A549 (cell line): Measurements from ENCODE around the gene CYP3A4.

Experiments used
- CTCF ChIP-seq: fragments of >200 bp; sonication (Bioruptor Twin); formaldehyde crosslinking; IDR thresholded peaks from 3 replicates; pipeline ENCODE4 v1.5.1; 2016
- JUNB ChIP-seq: fragments of >200 bp; sonication (Bioruptor Twin); formaldehyde crosslinking; IDR thresholded peaks from 2 replicates; pipeline ENCODE4 v1.6.1; 2016
- POLR2A ChIP-seq: IDR thresholded peaks from 2 replicates; pipeline ENCODE4 v1.6.1; 2012; ENCODE audit warnings: mild to moderate bottlenecking, low read length
- REST ChIP-seq: fragments of 200-600 bp; sonication (generic); IDR thresholded peaks from 2 replicates; pipeline ENCODE4 v1.6.1; 2016; ENCODE audit warnings: antibody characterized with exemption, mild to moderate bottlenecking, moderate library complexity
- TP53 ChIP-seq: fragments of 250-450 bp; sonication (Bioruptor Pico); IDR thresholded peaks from 2 replicates; pipeline ENCODE4 v1.5.0; 2021; ENCODE audit warnings: mild to moderate bottlenecking, moderate library complexity
- ZNF302 ChIP-seq: fragments of 250-450 bp; sonication (Bioruptor Pico); IDR thresholded peaks from 2 replicates; pipeline ENCODE4 v1.9.0; 2021; ENCODE audit warnings: inconsistent platforms, mild to moderate bottlenecking, moderate library complexity

DNA sequence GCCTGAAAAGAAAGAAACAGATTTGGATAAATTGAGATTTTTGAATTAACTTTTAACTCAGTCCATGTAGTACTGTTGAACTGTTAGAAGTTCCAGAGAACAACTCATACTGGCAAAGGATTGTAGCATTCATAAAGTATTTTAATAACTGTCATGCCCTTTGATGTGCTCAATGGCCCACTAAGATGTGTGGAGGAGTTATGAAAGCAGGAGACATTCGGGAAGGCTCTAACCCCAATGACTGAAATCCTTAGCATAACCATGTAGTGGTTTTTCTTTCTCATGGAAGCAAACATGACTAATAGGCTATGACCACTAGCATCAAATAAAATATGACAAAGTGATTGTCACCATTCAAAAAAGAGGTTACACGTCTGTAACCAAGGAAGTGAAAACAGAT is 74.7 kb downstream of the CYP3A4 start:
- TF ChIP-seq ZNF302 (CRISPR knock-in tag), result no peak
- TF ChIP-seq JUNB, result no peak
- TF ChIP-seq POLR2A, result no peak
- no peak for TF ChIP-seq REST
- no peak for TF ChIP-seq TP53 (CRISPR knock-in tag)
- no peak for TF ChIP-seq CTCF
